Breast epithelium (tissue), 3 donors: ENCODE measurements around the gene SPTB.

Experiments used
- CTCF ChIP-seq, 3 donors: fragments of 450-650 bp; IDR thresholded peaks; one replicate each; pipeline ENCODE4 v1.5.1; 2016 to 2017; ENCODE audit warnings: antibody characterized with exemption in 3 of 3, mild to moderate bottlenecking in 3 of 3, moderate library complexity in 3 of 3
- POLR2AphosphoS5 ChIP-seq, 3 donors: sonication (generic); formaldehyde crosslinking; IDR thresholded peaks; one replicate each; pipeline ENCODE4 v1.6.1; 2017; ENCODE audit warnings: antibody characterized with exemption in 3 of 3

GRCh38 chr14:64846319-64846718, 33.4 kb downstream of the SPTB start:
- no peak for TF ChIP-seq CTCF (IDR thresholded peaks at IDR 0.05)
- no peak for TF ChIP-seq POLR2AphosphoS5 (IDR thresholded peaks at IDR 0.05)
